Activated B cell treated with CpG ODN at 0.5 μM for 24 hours (primary cell): ENCODE data around the gene USPL1. TPM values are rescaled to one million over a fixed set of nuclear protein-coding genes. Genes with fewer than 3 reads are reported as not detected.

Experiments used
- ATAC-seq: fragments of 200-7000 bp; cut with Tn5 transposase; one replicate; pipeline ENCODE4 v1.10.0; 2021; ENCODE audit warnings: low read depth, mild to moderate bottlenecking, moderate library complexity
- CTCF ChIA-PET: fragments of 350-600 bp; sonication (Branson Sonifier 250); formaldehyde crosslinking; loops from one replicate; lab custom pipeline; 2021; ENCODE audit warnings: antibody characterized with exemption; lab: Charles Lee
- POLR2A ChIA-PET: fragments of 350-600 bp; sonication (Branson Sonifier 250); formaldehyde crosslinking; loops from one replicate; lab custom pipeline; 2021; ENCODE audit warnings: antibody characterized with exemption; lab: Charles Lee
- DNase-seq: peaks from one replicate; pipeline ENCODE4 v3.0.0; 2022
- H3K27ac Mint-ChIP-seq: one replicate; pipeline ENCODE4 v1.8.0; 2020; ENCODE audit warnings: mixed read lengths
- H3K27me3 Mint-ChIP-seq: one replicate; pipeline ENCODE4 v1.8.0; 2021; ENCODE audit warnings: mixed read lengths
- H3K36me3 Mint-ChIP-seq: one replicate; pipeline ENCODE4 v1.8.0; 2021; ENCODE audit warnings: low read depth, mixed read lengths
- H3K4me1 Mint-ChIP-seq: one replicate; pipeline ENCODE4 v1.8.0; 2021; ENCODE audit warnings: mixed read lengths
- H3K4me3 Mint-ChIP-seq: one replicate; pipeline ENCODE4 v1.8.0; 2020; ENCODE audit warnings: mild to moderate bottlenecking, mixed read lengths
- H3K9me3 Mint-ChIP-seq: one replicate; pipeline ENCODE4 v1.8.0; 2020; ENCODE audit warnings: mixed read lengths
- intact Hi-C: fragments of 100-400 bp; cut with micrococcal nuclease; formaldehyde crosslinking; loops from one replicate; pipeline ENCODE4 v1.15.1; 2024
- total RNA-seq: library from RNA; stranded (reverse); gene quantifications from 2 replicates; pipeline ENCODE4 v1.2.3, GENCODE V29; 2022
- TF ChIP-seq, protein P1 (sequence below): fragments of 200-600 bp; IDR thresholded peaks from one replicate; pipeline ENCODE4 v1.8.0; 2022; ENCODE audit warnings: antibody characterized with exemption, mild to moderate bottlenecking

The USPL1 gene
- total RNA-seq, 1 donor from 2014 or later = 33.6 TPM

GRCh38 chr13:30585748-30586262 is 31.9 kb upstream of the USPL1 start:
- no peak for ATAC-seq
- no peaks in the 10 kb centered on the region for H3K36me3 Mint-ChIP-seq
- CTCF ChIA-PET = no interaction called here

GRCh38 chr13:30587231-30587630 is 30.5 kb upstream of the USPL1 start:
- TF ChIP-seq, protein P1, sequence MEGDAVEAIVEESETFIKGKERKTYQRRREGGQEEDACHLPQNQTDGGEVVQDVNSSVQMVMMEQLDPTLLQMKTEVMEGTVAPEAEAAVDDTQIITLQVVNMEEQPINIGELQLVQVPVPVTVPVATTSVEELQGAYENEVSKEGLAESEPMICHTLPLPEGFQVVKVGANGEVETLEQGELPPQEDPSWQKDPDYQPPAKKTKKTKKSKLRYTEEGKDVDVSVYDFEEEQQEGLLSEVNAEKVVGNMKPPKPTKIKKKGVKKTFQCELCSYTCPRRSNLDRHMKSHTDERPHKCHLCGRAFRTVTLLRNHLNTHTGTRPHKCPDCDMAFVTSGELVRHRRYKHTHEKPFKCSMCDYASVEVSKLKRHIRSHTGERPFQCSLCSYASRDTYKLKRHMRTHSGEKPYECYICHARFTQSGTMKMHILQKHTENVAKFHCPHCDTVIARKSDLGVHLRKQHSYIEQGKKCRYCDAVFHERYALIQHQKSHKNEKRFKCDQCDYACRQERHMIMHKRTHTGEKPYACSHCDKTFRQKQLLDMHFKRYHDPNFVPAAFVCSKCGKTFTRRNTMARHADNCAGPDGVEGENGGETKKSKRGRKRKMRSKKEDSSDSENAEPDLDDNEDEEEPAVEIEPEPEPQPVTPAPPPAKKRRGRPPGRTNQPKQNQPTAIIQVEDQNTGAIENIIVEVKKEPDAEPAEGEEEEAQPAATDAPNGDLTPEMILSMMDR = no peak
- no peaks in the 10 kb centered on the region for H3K27me3 Mint-ChIP-seq
- CTCF ChIA-PET = no interaction called here
- no peaks in the 10 kb centered on the region for H3K4me1 Mint-ChIP-seq
- H3K36me3 Mint-ChIP-seq = no peaks in the 10 kb centered on the region
- no peak overlapping the region for H3K4me3 Mint-ChIP-seq
- no peaks in the 10 kb centered on the region for H3K9me3 Mint-ChIP-seq
- DNase-seq = no peak
- intact Hi-C loops = no loop called here
- ATAC-seq = no peak
- no peak overlapping the region for H3K27ac Mint-ChIP-seq
- POLR2A ChIA-PET = no interaction called here

More at GRCh38 chr13:30585748-30586262, 31.9 kb upstream of the USPL1 start:
- TF ChIP-seq, protein P1 = no peak
- H3K27me3 Mint-ChIP-seq = no peaks in the 10 kb centered on the region
- H3K27ac Mint-ChIP-seq = no peak overlapping the region
- peaks cover 1% of the 10 kb centered on the region for H3K4me1 Mint-ChIP-seq
- no peak overlapping the region for H3K4me3 Mint-ChIP-seq
- POLR2A ChIA-PET = interaction anchor here (1.1 kb wide), 1 partner anchor 32 kb away, joined by 3 read pairs; the partner anchor contains the start of gene USPL1
- H3K9me3 Mint-ChIP-seq = no peaks in the 10 kb centered on the region
- intact Hi-C loops = no loop called here
- no peak for DNase-seq

DNA sequence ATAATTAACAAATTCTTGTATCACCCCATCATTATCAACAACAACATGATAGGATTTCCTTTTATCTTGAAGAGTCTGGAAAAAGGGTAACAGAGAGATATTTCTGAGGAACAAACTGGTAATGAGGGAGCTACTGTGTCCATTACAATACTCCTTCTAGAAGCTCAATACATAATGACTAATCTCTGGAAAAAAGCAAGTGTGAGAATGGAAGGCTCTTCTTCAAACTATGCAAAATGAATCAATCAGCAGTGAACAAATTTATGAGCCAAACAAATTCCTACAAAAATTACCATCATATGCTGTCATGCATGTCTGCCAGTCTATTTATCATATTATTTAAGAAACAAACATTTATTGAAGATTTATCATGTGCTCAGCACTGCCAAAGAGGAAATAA is 30.0 kb upstream of the USPL1 start:
- no peaks in the 10 kb centered on the region for H3K4me1 Mint-ChIP-seq
- intact Hi-C loops = no loop called here
- no peak overlapping the region for H3K4me3 Mint-ChIP-seq
- TF ChIP-seq, protein P1 = no peak
- DNase-seq = no peak
- no peaks in the 10 kb centered on the region for H3K9me3 Mint-ChIP-seq
- no peak overlapping the region for H3K27ac Mint-ChIP-seq
- POLR2A ChIA-PET = no interaction called here
- H3K27me3 Mint-ChIP-seq = no peaks in the 10 kb centered on the region
- CTCF ChIA-PET = no interaction called here
- ATAC-seq = no peak
- no peaks in the 10 kb centered on the region for H3K36me3 Mint-ChIP-seq

GRCh38 chr13:30593001-30593400 is 24.7 kb upstream of the USPL1 start:
- no peaks in the 10 kb centered on the region for H3K27me3 Mint-ChIP-seq
- H3K27ac Mint-ChIP-seq = no peak overlapping the region
- H3K4me1 Mint-ChIP-seq = peaks cover 5% of the 10 kb centered on the region
- H3K4me3 Mint-ChIP-seq = no peak overlapping the region
- peaks cover 3% of the 10 kb centered on the region for H3K9me3 Mint-ChIP-seq
- DNase-seq (no peak), ATAC-seq (no peak)
- TF ChIP-seq, protein P1 = no peak
- no peaks in the 10 kb centered on the region for H3K36me3 Mint-ChIP-seq
- ChIA-PET CTCF (no interaction called here), POLR2A (no interaction called here)
- intact Hi-C loops = no loop called here

- intact Hi-C loops = no loop called here
- POLR2A ChIA-PET = no interaction called here
Observed at GRCh38 chr13:30600496-30600895, 17.2 kb upstream of the USPL1 start.

More at GRCh38 chr13:30600496-30600895, 17.2 kb upstream of the USPL1 start:
- H3K4me1 Mint-ChIP-seq = peaks cover 2% of the 10 kb centered on the region
- no peaks in the 10 kb centered on the region for H3K36me3 Mint-ChIP-seq
- TF ChIP-seq, protein P1 = no peak
- DNase-seq = no peak
- H3K27me3 Mint-ChIP-seq = no peaks in the 10 kb centered on the region
- H3K9me3 Mint-ChIP-seq = no peaks in the 10 kb centered on the region
- H3K27ac Mint-ChIP-seq = no peak overlapping the region
- CTCF ChIA-PET = no interaction called here
- H3K4me3 Mint-ChIP-seq = no peak overlapping the region
- no peak for ATAC-seq
